IMR-90 (cell line): ENCODE results near the gene GCK. TPM values are rescaled to one million over a fixed set of nuclear protein-coding genes. Genes with fewer than 3 reads are reported as not detected.

Experiments
- ATAC-seq: fragments of 200-7000 bp; cut with Tn5 transposase; 2 replicates; pipeline ENCODE4 v1.9.1; 2020; ENCODE audit warnings: low read depth, mild to moderate bottlenecking, moderate library complexity
- BruUV-seq: library from RNA; stranded (reverse); fragments of 400-500 nt; replicated peaks from 2 replicates; lab custom pipeline; 2021; lab: Mats Ljungman, UMichigan
- CTCF ChIA-PET: fragments of 300-600 bp; formaldehyde crosslinking; extraction: SDS; loops from one replicate; lab custom pipeline; 2021; ENCODE audit warnings: antibody characterized with exemption; lab: Yijun Ruan, JAX
- POLR2A ChIA-PET: fragments of 300-600 bp; sonication (Branson Sonifier 250); formaldehyde crosslinking; loops from one replicate; lab custom pipeline; 2022; ENCODE audit warnings: antibody characterized with exemption; ENCODE audit not compliant: unreplicated experiment; lab: Charles Lee
- DNase-seq: peaks from one replicate; pipeline ENCODE4 v3.0.0; 2013
- H2AFZ ChIP-seq: replicated peaks from 2 replicates; pipeline ENCODE3; 2013; ENCODE audit warnings: low read length, mild to moderate bottlenecking; ENCODE audit not compliant: poor library complexity
- H2AK5ac ChIP-seq: 2 replicates; pipeline ENCODE4 v1.6.1; 2013; ENCODE audit warnings: low read depth, low read length, inconsistent platforms
- H2AK9ac ChIP-seq: replicated peaks from 2 replicates; pipeline ENCODE3; 2013; ENCODE audit warnings: mild to moderate bottlenecking, low read depth, low read length, moderate library complexity; ENCODE audit not compliant: poor library complexity
- H2BK120ac ChIP-seq: 2 replicates; pipeline ENCODE4 v1.6.1; 2013; ENCODE audit warnings: low read depth, low read length, inconsistent platforms
- H2BK15ac ChIP-seq: 3 replicates; pipeline ENCODE4 v1.6.1; 2013; ENCODE audit warnings: low read depth, low read length, inconsistent platforms
- H2BK20ac ChIP-seq: 2 replicates; pipeline ENCODE4 v1.6.1; 2013; ENCODE audit warnings: low read depth, mild to moderate bottlenecking, inconsistent platforms, low read length, moderate library complexity
- H2BK5ac ChIP-seq: 2 replicates; pipeline ENCODE4 v1.6.1; 2013; ENCODE audit warnings: mild to moderate bottlenecking, low read depth, low read length, inconsistent platforms; ENCODE audit not compliant: poor library complexity, severe bottlenecking
- H3K14ac ChIP-seq: replicated peaks from 2 replicates; pipeline ENCODE4 v1.6.1; 2013; ENCODE audit warnings: low read depth, low read length, inconsistent platforms
- H3K18ac ChIP-seq: 2 replicates; pipeline ENCODE4 v1.6.1; 2013; ENCODE audit warnings: low read depth, low read length, control low read depth
- H3K23ac ChIP-seq: 2 replicates; pipeline ENCODE4 v1.6.1; 2013; ENCODE audit warnings: low read depth, low read length, inconsistent platforms
- H3K27ac ChIP-seq: 2 replicates; pipeline ENCODE4 v1.5.1; 2013; ENCODE audit warnings: mild to moderate bottlenecking, control low read depth, low read length; ENCODE audit not compliant: insufficient read depth
- H3K27me3 ChIP-seq: 2 replicates; pipeline ENCODE4 v1.6.1; 2013; ENCODE audit warnings: low read length; ENCODE audit not compliant: control insufficient read depth, insufficient read depth
- H3K36me3 ChIP-seq: 2 replicates; pipeline ENCODE4 v1.6.1; 2013; ENCODE audit warnings: low read length, mixed read lengths; ENCODE audit not compliant: control insufficient read depth, insufficient read depth
- H3K4ac ChIP-seq: 2 replicates; pipeline ENCODE4 v1.6.1; 2013; ENCODE audit warnings: low read depth, low read length, inconsistent platforms
- H3K4me1 ChIP-seq: 2 replicates; pipeline ENCODE4 v1.6.1; 2013; ENCODE audit warnings: low read length, mixed read lengths; ENCODE audit not compliant: control insufficient read depth, insufficient read depth
- H3K4me2 ChIP-seq: 2 replicates; pipeline ENCODE4 v1.6.1; 2013; ENCODE audit warnings: low read depth, mild to moderate bottlenecking, control low read depth, low read length, moderate library complexity
- H3K4me3 ChIP-seq: 2 replicates; pipeline ENCODE4 v1.5.1; 2013; ENCODE audit warnings: low read depth, mild to moderate bottlenecking, control low read depth, low read length, moderate library complexity; ENCODE audit not compliant: insufficient read depth
- H3K56ac ChIP-seq: 2 replicates; pipeline ENCODE4 v1.6.1; 2013; ENCODE audit warnings: low read length, inconsistent platforms; ENCODE audit not compliant: insufficient read depth; ENCODE audit errors: extremely low read depth
- H3K79me1 ChIP-seq, 2 experiments: 2 replicates each; pipeline ENCODE4 v1.6.1; 2013; ENCODE audit warnings: low read length in 2 of 2, inconsistent platforms in 1 of 2, low read depth in 1 of 2
- H3K9ac ChIP-seq: 2 replicates; pipeline ENCODE4 v1.6.1; 2013; ENCODE audit warnings: low read depth, low read length, control low read depth
- H3K9me1 ChIP-seq: 2 replicates; pipeline ENCODE4 v1.6.1; 2013; ENCODE audit warnings: low read length, inconsistent platforms; ENCODE audit not compliant: insufficient read depth
- H3K9me3 ChIP-seq: 2 replicates; pipeline ENCODE4 v1.6.1; 2013; ENCODE audit warnings: low read length; ENCODE audit not compliant: control insufficient read depth, insufficient read depth
- H4K20me1 ChIP-seq: 2 replicates; pipeline ENCODE4 v1.6.1; 2013; ENCODE audit warnings: low read length, inconsistent platforms; ENCODE audit not compliant: insufficient read depth
- H4K5ac ChIP-seq: 2 replicates; pipeline ENCODE4 v1.6.1; 2013; ENCODE audit warnings: mild to moderate bottlenecking, low read depth, low read length, control low read depth
- H4K8ac ChIP-seq, 2 experiments: 2 replicates each; pipeline ENCODE4 v1.6.1; 2013; ENCODE audit warnings: low read depth in 2 of 2, low read length in 2 of 2, control low read depth in 1 of 2, inconsistent platforms in 1 of 2
- H4K91ac ChIP-seq: 2 replicates; pipeline ENCODE4 v1.6.1; 2013; ENCODE audit warnings: low read depth, low read length, inconsistent platforms; ENCODE audit not compliant: insufficient read depth
- CEBPB ChIP-seq: IDR thresholded peaks from 2 replicates; pipeline ENCODE4 v1.6.1; 2012; ENCODE audit warnings: low read depth, low read length, improper control_type of control experiment
- CTCF ChIP-seq: conservative IDR thresholded peaks from 2 replicates; pipeline ENCODE4 v1.5.1; 2012; ENCODE audit warnings: mild to moderate bottlenecking, low read depth, low read length, improper control_type of control experiment
- ELK1 ChIP-seq: fragments of 150-350 bp; IDR thresholded peaks from 2 replicates; pipeline ENCODE4 v1.6.1; 2016; ENCODE audit warnings: low read depth, mild to moderate bottlenecking, low read length, moderate library complexity, borderline replicate concordance
- FOS ChIP-seq: fragments of 150-350 bp; IDR thresholded peaks from 2 replicates; pipeline ENCODE4 v1.6.1; 2016; ENCODE audit warnings: low read depth, low read length
- MXI1 ChIP-seq: IDR thresholded peaks from 2 replicates; pipeline ENCODE4 v1.6.1; 2012; ENCODE audit warnings: low read depth, mild to moderate bottlenecking, low read length, moderate library complexity, borderline replicate concordance
- POLR2A ChIP-seq: IDR thresholded peaks from 2 replicates; pipeline ENCODE4 v1.6.1; 2012; ENCODE audit warnings: mild to moderate bottlenecking, low read depth, low read length
- RCOR1 ChIP-seq: IDR thresholded peaks from 2 replicates; pipeline ENCODE4 v1.6.1; 2012; ENCODE audit warnings: mild to moderate bottlenecking, low read length, improper control_type of control experiment; ENCODE audit not compliant: insufficient replicate concordance
- RFX5 ChIP-seq: IDR thresholded peaks from 2 replicates; pipeline ENCODE4 v1.8.0; 2012; ENCODE audit warnings: low read depth, mild to moderate bottlenecking, low read length, moderate library complexity
- USF2 ChIP-seq: fragments of 150-350 bp; IDR thresholded peaks from 2 replicates; pipeline ENCODE4 v1.6.1; 2017; ENCODE audit warnings: mild to moderate bottlenecking, antibody characterized with exemption, low read length, low read depth
- WGBS, 2 experiments: methylation state at CpG; one replicate each; pipeline versions ENCODE4 v1.1.5 to v1.1.7; 2013; ENCODE audit warnings: missing lambda C conversion rate in 2 of 2; ENCODE audit not compliant: insufficient read length in 1 of 2; ENCODE audit errors: extremely low coverage in 2 of 2; 5-methylcytosine and 5-hydroxymethylcytosine counted together
- dilution Hi-C: fragments of 300-500 bp; cut with HindIII; formaldehyde crosslinking; loops from one replicate; pipeline ENCODE4 v1.14.3; 2018; ENCODE audit warnings: low sequenced_read_pairs; ENCODE audit not compliant: unreplicated experiment
- in situ Hi-C: fragments of 300-500 bp; cut with MboI; formaldehyde crosslinking; loops from 3 replicates; pipeline ENCODE4 v1.14.3; 2019; ENCODE audit warnings: low sequenced_read_pairs, inconsistent platforms, mixed read lengths
- intact Hi-C: fragments of 100-400 bp; cut with micrococcal nuclease; formaldehyde crosslinking; loops from 2 replicates; pipeline ENCODE4 v1.10.0; 2022
- polyA plus RNA-seq, 3 experiments: library from polyadenylated mRNA; depleted of rRNA; stranded (reverse); fragments of >200 nt; gene quantifications; 2 replicates each; pipeline ENCODE4 v1.2.3, GENCODE V29; 2012; ENCODE audit warnings: low replicate concordance in 1 of 3
- total RNA-seq: library from RNA; depleted of rRNA; stranded (reverse); fragments of >200 nt; gene quantifications from 2 replicates; pipeline ENCODE4 v1.2.3, GENCODE V29; 2012

Gene GCK
- total and polyA plus RNA-seq, 2 of the 4 experiments (the other 2 are of a cell fraction) = 0.14 to 0.18 TPM

- ATAC-seq = peak; percentile 28
- H3K9ac ChIP-seq = no peak overlapping the region
- H3K18ac ChIP-seq = no peak overlapping the region
- H2AFZ ChIP-seq = no peak overlapping the region
- no peaks in the 10 kb centered on the region for H3K9me1 ChIP-seq
- no peaks in the 10 kb centered on the region for H3K9me3 ChIP-seq
- dilution Hi-C loops (no loop called here), in situ Hi-C loops (no loop called here), intact Hi-C loops (no loop called here)
- no peak overlapping the region for H3K4ac ChIP-seq
- CTCF ChIA-PET = no interaction called here
- no peak overlapping the region for H3K4me3 ChIP-seq
- H3K4me1 ChIP-seq = no peaks in the 10 kb centered on the region
- no peaks in the 10 kb centered on the region for H4K20me1 ChIP-seq
- no peak overlapping the region for H2BK5ac ChIP-seq
- no peak for DNase-seq
- H3K23ac ChIP-seq = no peak overlapping the region
- 53% methylated on average over 19 of the region's 26 CpGs; no CpG with 5 or more reads in 1 of the 2 experiments for WGBS, 2 experiments
- H4K8ac ChIP-seq = no peak overlapping the region
- no peak overlapping the region for H3K14ac ChIP-seq
- H2BK120ac ChIP-seq = no peak overlapping the region
- TF ChIP-seq FOS (no peak), POLR2A (no peak), CEBPB (no peak), CTCF (no peak), RCOR1 (no peak), RFX5 (no peak), MXI1 (no peak), ELK1 (no peak), USF2 (no peak)
- POLR2A ChIA-PET = no interaction called here
- H2AK5ac ChIP-seq = no peak overlapping the region
- no peaks in the 10 kb centered on the region for H3K36me3 ChIP-seq
- no TSS peak for BruUV-seq
- H3K4me2 ChIP-seq = no peak overlapping the region
- no peak overlapping the region for H2BK20ac ChIP-seq
- H4K91ac ChIP-seq = no peak overlapping the region
- no peak overlapping the region for H3K56ac ChIP-seq
- H4K5ac ChIP-seq = no peak overlapping the region
- H3K27me3 ChIP-seq = peaks cover 57% of the 10 kb centered on the region
- H3K27ac ChIP-seq = no peak overlapping the region
- H2AK9ac ChIP-seq = no peak overlapping the region
- H3K79me1 ChIP-seq = no peaks in the 10 kb centered on the region
- no peak overlapping the region for H2BK15ac ChIP-seq
These were observed 36.5 kb upstream of the GCK start for GRCh38 chr7:44225566-44226395.
